Tibial nerve (tissue), 4 donors: ENCODE data around the gene SLC25A33.
"Not testable (repeated sequence)": the region's sequence is repeated elsewhere in the genome, so short reads cannot be mapped to it uniquely, and the experiment has no call there.

Source experiments
- EP300 ChIP-seq, 2 donors: sonication (generic); formaldehyde crosslinking; IDR thresholded peaks; one replicate each; pipeline ENCODE4 v1.6.1; 2017; ENCODE audit warnings: antibody characterized with exemption in 2 of 2, mild to moderate bottlenecking in 1 of 2
- POLR2A ChIP-seq, 2 donors: fragments of 450-650 bp; IDR thresholded peaks; one replicate each; pipeline ENCODE4 v1.6.1; 2017; ENCODE audit warnings: antibody characterized with exemption in 2 of 2, mild to moderate bottlenecking in 2 of 2, moderate library complexity in 2 of 2
- TF ChIP-seq, protein P1 (sequence below), 5 experiments: fragments of 200-600 bp in 3 of 5; fragments of 450-650 bp in 2 of 5; sonication (generic) in 3 of 5; IDR thresholded peaks; one replicate each; pipeline ENCODE4 v1.5.1; 2016 to 2019; ENCODE audit warnings: antibody characterized with exemption in 5 of 5, mild to moderate bottlenecking in 3 of 5, moderate library complexity in 2 of 5

DNA sequence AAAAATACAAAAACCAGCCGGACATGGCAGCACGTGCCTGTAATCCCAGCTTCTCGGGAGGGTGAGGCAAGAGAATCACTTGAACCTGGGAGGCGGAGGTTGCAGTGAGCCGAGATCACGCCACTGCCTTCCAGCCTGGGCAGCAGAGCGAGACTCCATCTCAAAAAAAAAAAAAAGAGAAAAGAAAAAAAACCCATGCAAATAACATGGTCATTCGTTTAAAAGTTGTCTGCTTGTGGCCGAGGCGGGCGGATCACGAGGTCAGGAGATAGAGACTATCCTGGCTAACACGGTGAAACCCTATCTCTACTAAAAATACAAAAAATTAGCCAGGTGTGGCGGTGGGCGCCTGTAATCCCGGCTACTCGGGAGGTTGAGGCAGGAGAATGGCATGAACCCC lies 20.8 kb downstream of the SLC25A33 start:
- TF ChIP-seq POLR2A, EP300 (IDR thresholded peaks at IDR 0.05): not testable (repeated sequence)
- TF ChIP-seq, protein P1, sequence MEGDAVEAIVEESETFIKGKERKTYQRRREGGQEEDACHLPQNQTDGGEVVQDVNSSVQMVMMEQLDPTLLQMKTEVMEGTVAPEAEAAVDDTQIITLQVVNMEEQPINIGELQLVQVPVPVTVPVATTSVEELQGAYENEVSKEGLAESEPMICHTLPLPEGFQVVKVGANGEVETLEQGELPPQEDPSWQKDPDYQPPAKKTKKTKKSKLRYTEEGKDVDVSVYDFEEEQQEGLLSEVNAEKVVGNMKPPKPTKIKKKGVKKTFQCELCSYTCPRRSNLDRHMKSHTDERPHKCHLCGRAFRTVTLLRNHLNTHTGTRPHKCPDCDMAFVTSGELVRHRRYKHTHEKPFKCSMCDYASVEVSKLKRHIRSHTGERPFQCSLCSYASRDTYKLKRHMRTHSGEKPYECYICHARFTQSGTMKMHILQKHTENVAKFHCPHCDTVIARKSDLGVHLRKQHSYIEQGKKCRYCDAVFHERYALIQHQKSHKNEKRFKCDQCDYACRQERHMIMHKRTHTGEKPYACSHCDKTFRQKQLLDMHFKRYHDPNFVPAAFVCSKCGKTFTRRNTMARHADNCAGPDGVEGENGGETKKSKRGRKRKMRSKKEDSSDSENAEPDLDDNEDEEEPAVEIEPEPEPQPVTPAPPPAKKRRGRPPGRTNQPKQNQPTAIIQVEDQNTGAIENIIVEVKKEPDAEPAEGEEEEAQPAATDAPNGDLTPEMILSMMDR (IDR thresholded peaks at IDR 0.05), result not testable (repeated sequence)
